Osteocyte (in vitro differentiated cells): ENCODE measurements around the gene KCNIP3. TPM values are rescaled to one million over a fixed set of nuclear protein-coding genes. Genes with fewer than 3 reads are reported as not detected.

Source experiments
- DNase-seq: peaks from one replicate; pipeline ENCODE4 v3.0.0; 2021; ENCODE audit warnings: mixed read lengths; ENCODE audit not compliant: unreplicated experiment; ENCODE audit errors: extremely low spot score
- H3K27ac Mint-ChIP-seq: one replicate; pipeline ENCODE4 v1.8.0; 2021; ENCODE audit warnings: mild to moderate bottlenecking, mixed read lengths; ENCODE audit not compliant: unreplicated experiment
- H3K27me3 Mint-ChIP-seq: one replicate; pipeline ENCODE4 v1.8.0; 2021; ENCODE audit warnings: mixed read lengths; ENCODE audit not compliant: unreplicated experiment
- H3K36me3 Mint-ChIP-seq: one replicate; pipeline ENCODE4 v1.8.0; 2021; ENCODE audit warnings: mixed read lengths; ENCODE audit not compliant: unreplicated experiment
- H3K4me1 Mint-ChIP-seq: one replicate; pipeline ENCODE4 v1.8.0; 2021; ENCODE audit warnings: mixed read lengths; ENCODE audit not compliant: unreplicated experiment
- H3K4me3 Mint-ChIP-seq: one replicate; pipeline ENCODE4 v1.8.0; 2021; ENCODE audit warnings: mild to moderate bottlenecking, moderate library complexity, mixed read lengths; ENCODE audit not compliant: unreplicated experiment
- H3K9me3 Mint-ChIP-seq: one replicate; pipeline ENCODE4 v1.8.0; 2021; ENCODE audit warnings: mixed read lengths; ENCODE audit not compliant: unreplicated experiment
- total RNA-seq: library from RNA; stranded (reverse); gene quantifications from 2 replicates; pipeline ENCODE4 v1.2.1, GENCODE V29; 2021
- TF ChIP-seq, protein P1 (sequence below): fragments of 200-600 bp; sonication (generic); IDR thresholded peaks from 2 replicates; pipeline ENCODE4 v1.5.0; 2021; ENCODE audit warnings: antibody characterized with exemption, mild to moderate bottlenecking, moderate library complexity

KCNIP3 gene
- total RNA-seq, 1 donor from 2014 or later = 1.4 TPM

DNA sequence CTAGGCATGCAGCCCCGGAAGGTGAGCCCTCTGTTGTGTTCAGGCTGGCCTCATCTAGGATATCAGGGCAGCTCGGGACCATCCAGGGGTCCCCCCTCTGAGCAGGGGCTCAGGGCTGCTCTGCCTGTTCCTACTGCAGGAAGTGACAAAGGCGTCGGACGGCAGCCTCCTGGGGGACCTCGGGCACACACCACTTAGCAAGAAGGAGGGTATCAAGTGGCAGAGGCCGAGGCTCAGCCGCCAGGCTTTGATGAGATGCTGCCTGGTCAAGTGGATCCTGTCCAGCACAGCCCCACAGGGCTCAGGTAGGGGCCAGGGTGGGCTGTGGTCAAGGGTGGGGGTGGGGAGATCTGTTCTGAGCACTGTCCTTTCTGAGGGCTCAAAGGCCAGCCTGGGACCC, 13.1 kb downstream of the KCNIP3 start:
- Mint-ChIP-seq H3K4me1 (no peaks in the 10 kb centered on the region), H3K27ac (no peak overlapping the region), H3K4me3 (no peak overlapping the region), H3K27me3 (peaks cover 2% of the 10 kb centered on the region), H3K9me3 (no peaks in the 10 kb centered on the region), H3K36me3 (no peaks in the 10 kb centered on the region)
- TF ChIP-seq, protein P1, sequence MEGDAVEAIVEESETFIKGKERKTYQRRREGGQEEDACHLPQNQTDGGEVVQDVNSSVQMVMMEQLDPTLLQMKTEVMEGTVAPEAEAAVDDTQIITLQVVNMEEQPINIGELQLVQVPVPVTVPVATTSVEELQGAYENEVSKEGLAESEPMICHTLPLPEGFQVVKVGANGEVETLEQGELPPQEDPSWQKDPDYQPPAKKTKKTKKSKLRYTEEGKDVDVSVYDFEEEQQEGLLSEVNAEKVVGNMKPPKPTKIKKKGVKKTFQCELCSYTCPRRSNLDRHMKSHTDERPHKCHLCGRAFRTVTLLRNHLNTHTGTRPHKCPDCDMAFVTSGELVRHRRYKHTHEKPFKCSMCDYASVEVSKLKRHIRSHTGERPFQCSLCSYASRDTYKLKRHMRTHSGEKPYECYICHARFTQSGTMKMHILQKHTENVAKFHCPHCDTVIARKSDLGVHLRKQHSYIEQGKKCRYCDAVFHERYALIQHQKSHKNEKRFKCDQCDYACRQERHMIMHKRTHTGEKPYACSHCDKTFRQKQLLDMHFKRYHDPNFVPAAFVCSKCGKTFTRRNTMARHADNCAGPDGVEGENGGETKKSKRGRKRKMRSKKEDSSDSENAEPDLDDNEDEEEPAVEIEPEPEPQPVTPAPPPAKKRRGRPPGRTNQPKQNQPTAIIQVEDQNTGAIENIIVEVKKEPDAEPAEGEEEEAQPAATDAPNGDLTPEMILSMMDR = no peak
- DNase-seq = no peak

DNA sequence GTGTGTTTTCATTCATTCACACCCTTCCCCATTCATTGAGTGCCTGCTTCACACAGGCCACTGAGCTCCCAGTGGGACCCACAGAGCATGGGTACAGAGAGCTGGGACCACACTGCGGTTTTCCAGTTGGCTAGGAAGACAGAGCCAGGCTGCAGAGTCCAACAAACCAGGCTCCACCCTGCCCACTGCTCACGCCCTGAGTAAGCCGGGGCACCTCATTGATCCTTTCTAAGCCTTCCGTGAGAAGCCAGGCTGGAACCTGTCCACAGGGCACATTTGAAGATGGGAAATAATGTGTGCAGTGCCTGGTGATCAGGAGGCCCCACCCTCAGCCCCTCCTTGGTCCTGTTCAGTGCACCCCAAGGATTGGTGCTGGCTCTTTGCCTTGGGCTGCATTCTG, 13.5 kb downstream of the KCNIP3 start:
- H3K9me3 Mint-ChIP-seq = no peaks in the 10 kb centered on the region
- peaks cover 2% of the 10 kb centered on the region for H3K27me3 Mint-ChIP-seq
- H3K36me3 Mint-ChIP-seq = no peaks in the 10 kb centered on the region
- H3K27ac Mint-ChIP-seq = no peak overlapping the region
- no peak overlapping the region for H3K4me3 Mint-ChIP-seq
- no peak for DNase-seq
- TF ChIP-seq, protein P1 = no peak
- no peaks in the 10 kb centered on the region for H3K4me1 Mint-ChIP-seq

DNA sequence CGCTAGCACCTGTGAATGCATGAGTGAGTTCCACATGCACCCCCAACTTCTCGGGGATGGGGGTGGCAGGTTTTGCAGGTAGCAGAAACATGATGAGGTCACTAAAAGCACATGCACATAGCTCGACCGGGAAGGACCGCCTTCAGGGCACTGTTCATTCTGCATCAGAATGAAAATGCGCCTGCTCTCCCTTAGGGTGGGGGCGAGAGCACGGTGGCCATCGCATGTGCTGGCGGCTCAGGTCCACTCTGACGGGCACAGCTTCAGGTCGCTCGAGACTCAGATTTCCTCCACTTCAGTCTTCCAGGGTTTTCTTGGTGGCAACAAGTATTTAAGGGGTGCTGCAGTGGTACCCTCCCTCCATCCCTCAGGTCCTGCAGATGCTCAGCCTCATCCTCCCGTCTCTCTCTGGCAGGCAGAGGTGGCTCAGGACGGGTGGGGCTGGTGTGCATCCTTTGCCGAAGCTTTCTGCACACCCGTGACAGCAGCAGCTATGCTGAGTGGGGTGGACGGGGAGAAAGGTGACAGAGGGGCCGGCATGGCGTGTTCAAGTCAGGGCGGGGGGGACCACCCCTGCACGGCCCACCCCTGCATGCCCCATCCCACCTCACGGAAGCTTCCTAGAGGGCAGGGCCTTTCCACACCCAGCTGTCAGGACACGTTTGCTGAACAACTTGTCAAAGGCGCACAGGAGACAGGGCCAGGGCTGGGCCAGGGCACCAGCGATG, 14.8 kb downstream of the KCNIP3 start:
- no peak overlapping the region for H3K4me3 Mint-ChIP-seq
- H3K27me3 Mint-ChIP-seq = no peaks in the 10 kb centered on the region
- H3K36me3 Mint-ChIP-seq = no peaks in the 10 kb centered on the region
- no peak overlapping the region for H3K27ac Mint-ChIP-seq
- TF ChIP-seq, protein P1 = no peak
- H3K9me3 Mint-ChIP-seq = no peaks in the 10 kb centered on the region
- no peak for DNase-seq
- H3K4me1 Mint-ChIP-seq = peaks cover 2% of the 10 kb centered on the region

DNA sequence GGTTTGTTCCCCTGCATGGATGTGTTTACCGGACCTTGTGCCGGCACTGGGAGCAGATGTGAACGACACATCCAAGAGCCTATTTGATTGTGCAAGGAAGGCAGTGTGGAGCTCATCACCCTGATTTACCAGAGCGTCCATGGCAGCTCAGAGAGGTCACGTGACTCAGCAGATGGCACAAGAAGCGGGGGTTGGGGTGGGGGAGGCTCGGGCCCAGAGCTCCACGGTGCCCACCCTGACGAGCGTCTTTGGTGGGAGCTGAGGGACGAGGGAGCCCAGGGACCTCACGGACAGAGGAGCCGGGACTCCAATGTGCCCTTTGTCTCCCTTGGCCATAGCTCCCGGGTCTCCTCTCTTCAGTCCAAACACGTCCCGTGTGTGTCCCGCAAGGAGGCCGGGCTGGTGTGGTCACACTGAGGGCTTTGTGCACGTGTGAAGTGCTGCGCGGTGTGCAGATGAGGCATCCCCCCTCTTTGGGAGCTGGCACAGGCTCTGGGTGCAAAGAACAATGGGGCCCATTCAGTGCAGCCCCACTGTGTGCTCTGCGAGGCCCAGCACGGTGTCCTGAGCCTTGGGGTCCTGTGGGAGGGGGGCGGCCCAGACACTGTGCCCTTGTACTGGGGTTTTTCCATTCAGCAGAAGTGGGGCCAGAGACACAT, 15.5 kb downstream of the KCNIP3 start:
- H3K27me3 Mint-ChIP-seq = peaks cover 2% of the 10 kb centered on the region

More for the DNA sequence above, 15.5 kb downstream of the KCNIP3 start:
- no peak for DNase-seq
- no peaks in the 10 kb centered on the region for H3K36me3 Mint-ChIP-seq
- TF ChIP-seq, protein P1 = no peak
- H3K9me3 Mint-ChIP-seq = no peaks in the 10 kb centered on the region
- no peak overlapping the region for H3K27ac Mint-ChIP-seq
- H3K4me3 Mint-ChIP-seq = no peak overlapping the region
- peaks cover 2% of the 10 kb centered on the region for H3K4me1 Mint-ChIP-seq
